MCF 10A (cell line): ENCODE results near the gene KIF26A. TPM values are rescaled to one million over a fixed set of nuclear protein-coding genes. Genes with fewer than 3 reads are reported as not detected.

Experiments
- BruUV-seq: library from RNA; stranded (reverse); fragments of 400-500 nt; replicated peaks from 2 replicates; lab custom pipeline; 2021; lab: Mats Ljungman, UMichigan
- CTCF ChIA-PET: fragments of 300-600 bp; sonication (Branson Sonifier 250); formaldehyde crosslinking; extraction: SDS; loops from one replicate; lab custom pipeline; 2021; ENCODE audit warnings: antibody characterized with exemption, inconsistent platforms; lab: Yijun Ruan, JAX
- POLR2A ChIA-PET: fragments of 300-600, 350-650 bp; sonication (Branson Sonifier 250); formaldehyde crosslinking; extraction: SDS; loops from one replicate; lab custom pipeline; 2020; ENCODE audit warnings: antibody characterized with exemption, inconsistent platforms; lab: Yijun Ruan, JAX
- DNase-seq: peaks from one replicate; pipeline ENCODE4 v3.0.0-alpha.2; 2018; ENCODE audit not compliant: unreplicated experiment
- H3K27ac Mint-ChIP-seq: one replicate; pipeline ENCODE4 v1.8.0; 2022; ENCODE audit warnings: mild to moderate bottlenecking, low read depth, mixed read lengths; ENCODE audit not compliant: unreplicated experiment
- H3K27me3 Mint-ChIP-seq: one replicate; pipeline ENCODE4 v1.8.0; 2022; ENCODE audit warnings: mixed read lengths; ENCODE audit not compliant: insufficient read depth, unreplicated experiment
- H3K36me3 Mint-ChIP-seq: one replicate; pipeline ENCODE4 v1.8.0; 2022; ENCODE audit warnings: mild to moderate bottlenecking, moderate library complexity, mixed read lengths; ENCODE audit not compliant: insufficient read depth, unreplicated experiment
- H3K4me1 Mint-ChIP-seq: one replicate; pipeline ENCODE4 v1.8.0; 2022; ENCODE audit warnings: mixed read lengths; ENCODE audit not compliant: insufficient read depth, unreplicated experiment
- H3K4me3 Mint-ChIP-seq: one replicate; pipeline ENCODE4 v1.8.0; 2022; ENCODE audit warnings: mild to moderate bottlenecking, moderate library complexity, mixed read lengths; ENCODE audit not compliant: unreplicated experiment
- H3K9me3 Mint-ChIP-seq: one replicate; pipeline ENCODE4 v1.8.0; 2022; ENCODE audit warnings: mixed read lengths; ENCODE audit not compliant: unreplicated experiment
- intact Hi-C: fragments of 100-400 bp; cut with micrococcal nuclease; formaldehyde crosslinking; loops from 2 replicates; pipeline ENCODE4 v1.14.1; 2022
- total RNA-seq: library from RNA; stranded (reverse); gene quantifications from 2 replicates; pipeline ENCODE4 v1.2.3, GENCODE V29; 2022
- TF ChIP-seq, protein P1 (sequence below): fragments of 200-600 bp; IDR thresholded peaks from one replicate; pipeline ENCODE4 v1.8.0; 2022; ENCODE audit warnings: antibody characterized with exemption, mild to moderate bottlenecking; ENCODE audit not compliant: unreplicated experiment

KIF26A gene
- total RNA-seq, 1 experiment from 2014 or later: 0.26 TPM

DNA sequence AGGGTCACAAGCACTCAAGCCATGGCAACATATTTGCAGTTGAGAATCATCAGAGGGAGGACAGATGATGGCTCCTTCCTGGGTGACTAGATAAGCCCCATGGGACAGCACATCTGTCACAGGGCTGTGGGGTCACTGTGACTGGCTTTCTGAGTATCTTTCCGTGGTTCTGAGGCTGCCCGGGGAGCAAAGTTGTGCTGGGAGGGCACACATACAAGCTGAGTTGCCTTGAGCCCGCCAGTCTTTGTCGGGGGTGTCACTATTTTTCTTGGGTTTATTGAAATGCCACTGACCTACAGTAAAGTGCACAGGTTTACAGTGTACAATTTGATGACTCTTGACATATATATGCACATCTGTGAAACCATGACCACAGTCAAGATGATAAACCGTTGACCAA, 17.2 kb upstream of the KIF26A start:
- Mint-ChIP-seq H3K36me3 (no peaks in the 10 kb centered on the region), H3K4me3 (no peak overlapping the region), H3K9me3 (peaks cover 23% of the 10 kb centered on the region), H3K27me3 (peaks cover 29% of the 10 kb centered on the region), H3K27ac (no peak overlapping the region), H3K4me1 (no peaks in the 10 kb centered on the region)
- TF ChIP-seq, protein P1, sequence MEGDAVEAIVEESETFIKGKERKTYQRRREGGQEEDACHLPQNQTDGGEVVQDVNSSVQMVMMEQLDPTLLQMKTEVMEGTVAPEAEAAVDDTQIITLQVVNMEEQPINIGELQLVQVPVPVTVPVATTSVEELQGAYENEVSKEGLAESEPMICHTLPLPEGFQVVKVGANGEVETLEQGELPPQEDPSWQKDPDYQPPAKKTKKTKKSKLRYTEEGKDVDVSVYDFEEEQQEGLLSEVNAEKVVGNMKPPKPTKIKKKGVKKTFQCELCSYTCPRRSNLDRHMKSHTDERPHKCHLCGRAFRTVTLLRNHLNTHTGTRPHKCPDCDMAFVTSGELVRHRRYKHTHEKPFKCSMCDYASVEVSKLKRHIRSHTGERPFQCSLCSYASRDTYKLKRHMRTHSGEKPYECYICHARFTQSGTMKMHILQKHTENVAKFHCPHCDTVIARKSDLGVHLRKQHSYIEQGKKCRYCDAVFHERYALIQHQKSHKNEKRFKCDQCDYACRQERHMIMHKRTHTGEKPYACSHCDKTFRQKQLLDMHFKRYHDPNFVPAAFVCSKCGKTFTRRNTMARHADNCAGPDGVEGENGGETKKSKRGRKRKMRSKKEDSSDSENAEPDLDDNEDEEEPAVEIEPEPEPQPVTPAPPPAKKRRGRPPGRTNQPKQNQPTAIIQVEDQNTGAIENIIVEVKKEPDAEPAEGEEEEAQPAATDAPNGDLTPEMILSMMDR: no peak
- ChIA-PET CTCF (interaction anchor here (0.8 to 4.0 kb wide), 4 partner anchors 9 to 382 kb away, joined by 3 to 19 read pairs (median 9); no protein-coding TSS in a partner anchor), POLR2A (interaction anchor here (1.2 kb wide), 2 partner anchors 20 to 27 kb away, joined by 3 to 5 read pairs; no protein-coding TSS in a partner anchor)
- DNase-seq: no peak
- intact Hi-C loops: no loop called here
- no TSS peak for BruUV-seq

DNA sequence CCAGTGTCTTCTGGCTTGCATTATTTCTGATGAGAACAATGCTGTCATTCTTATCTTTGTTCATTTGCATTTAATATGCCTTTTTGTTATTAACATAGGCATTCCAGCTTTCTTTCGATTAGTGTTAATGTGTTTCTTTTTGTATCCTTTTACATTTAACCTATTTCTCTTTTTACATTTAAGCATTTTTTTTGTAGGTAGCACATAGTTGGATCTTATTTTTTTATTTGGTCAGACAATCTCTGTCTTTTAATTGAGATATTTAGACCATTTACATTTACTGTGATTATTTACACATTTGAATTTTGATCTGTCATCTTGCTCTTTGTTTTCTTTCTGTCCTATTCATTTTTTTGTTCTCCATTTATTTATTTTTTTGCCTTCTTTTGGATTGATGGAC, 14.5 kb upstream of the KIF26A start:
- CTCF ChIA-PET: interaction anchor here (0.6 to 4.0 kb wide), 2 partner anchors 46 to 136 kb away, joined by 3 to 19 read pairs; no protein-coding TSS in a partner anchor
- Mint-ChIP-seq H3K27me3 (peaks cover 29% of the 10 kb centered on the region), H3K9me3 (peaks cover 37% of the 10 kb centered on the region), H3K27ac (no peak overlapping the region), H3K4me3 (no peak overlapping the region), H3K36me3 (no peaks in the 10 kb centered on the region), H3K4me1 (no peaks in the 10 kb centered on the region)
- POLR2A ChIA-PET: no interaction called here
- intact Hi-C loops: no loop called here
- TF ChIP-seq, protein P1: no peak
- no peak for DNase-seq
- BruUV-seq: no TSS peak

DNA sequence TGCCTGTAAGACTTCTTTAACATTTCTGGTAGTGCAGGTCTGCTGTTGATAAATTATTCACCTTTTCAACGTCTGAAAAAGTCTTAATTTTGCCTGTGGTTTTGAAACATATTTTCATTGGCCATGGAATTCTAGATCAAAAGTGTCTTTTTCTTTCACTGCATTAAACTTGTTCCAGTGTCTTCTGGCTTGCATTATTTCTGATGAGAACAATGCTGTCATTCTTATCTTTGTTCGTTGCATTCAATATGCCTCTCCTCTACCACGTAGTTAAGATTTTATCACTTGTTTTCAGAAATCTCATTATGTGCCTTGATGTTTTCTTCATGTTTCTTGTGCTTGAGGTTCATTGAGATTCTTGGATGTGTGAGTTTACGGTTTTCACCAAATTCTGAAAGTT, 13.4 kb upstream of the KIF26A start:
- no TSS peak for BruUV-seq
- Mint-ChIP-seq H3K27me3 (peaks cover 29% of the 10 kb centered on the region), H3K27ac (no peak overlapping the region), H3K9me3 (peaks cover 48% of the 10 kb centered on the region), H3K36me3 (no peaks in the 10 kb centered on the region), H3K4me1 (no peaks in the 10 kb centered on the region), H3K4me3 (no peak overlapping the region)
- TF ChIP-seq, protein P1: no peak
- POLR2A ChIA-PET: no interaction called here
- intact Hi-C loops: no loop called here
- CTCF ChIA-PET: interaction anchor here (1.1 to 1.3 kb wide), 2 partner anchors 10 to 60 kb away, joined by 3 to 4 read pairs; no protein-coding TSS in a partner anchor
- no peak for DNase-seq

DNA sequence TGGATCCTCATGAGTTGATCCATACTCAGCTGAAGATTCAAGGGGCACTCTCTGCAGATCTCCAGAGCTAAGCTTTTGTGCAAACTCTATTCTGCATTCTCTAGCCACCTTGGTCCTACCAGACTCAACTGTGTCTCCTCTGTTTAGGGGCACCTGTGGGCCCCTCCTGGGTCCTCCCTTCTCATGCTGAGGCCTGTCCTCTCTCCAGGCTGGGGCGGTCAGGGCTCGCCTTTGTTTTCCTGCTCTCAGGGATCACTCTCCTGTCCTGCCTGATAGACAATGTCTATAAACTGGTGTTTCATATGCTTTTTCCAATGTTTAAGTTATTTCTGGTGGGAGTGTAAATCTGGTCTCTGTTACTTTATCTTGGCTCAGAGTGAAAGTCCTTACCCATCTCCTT, 11.6 kb upstream of the KIF26A start:
- peaks cover 50% of the 10 kb centered on the region for H3K9me3 Mint-ChIP-seq
- peaks cover 26% of the 10 kb centered on the region for H3K27me3 Mint-ChIP-seq
- no TSS peak for BruUV-seq
- CTCF ChIA-PET: interaction anchor here (0.5 to 9.7 kb wide), 4 partner anchors 33 to 329 kb away, joined by 3 to 156 read pairs (median 6); no protein-coding TSS in a partner anchor
- H3K4me1 Mint-ChIP-seq: no peaks in the 10 kb centered on the region
- POLR2A ChIA-PET: no interaction called here
- no peaks in the 10 kb centered on the region for H3K36me3 Mint-ChIP-seq
- no peak overlapping the region for H3K27ac Mint-ChIP-seq
- TF ChIP-seq, protein P1: no peak
- intact Hi-C loops: no loop called here
- H3K4me3 Mint-ChIP-seq: no peak overlapping the region
- DNase-seq: no peak
